NCI-H82 treated with DMSO at 0.1 percent for 48 hours (cell line): ENCODE measurements around the gene TDRD9.

Experiments used
- DNase-seq: peaks from one replicate; lab custom pipeline; 2025; ENCODE audit not compliant: unreplicated experiment; lab: John Stamatoyannopoulos, UW

TDRD9 gene

GRCh38 chr14:103984196-103984595 is 55.9 kb downstream of the TDRD9 start:
- no peak for DNase-seq

- no peak for DNase-seq
Observed at GRCh38 chr14:103989034-103989433, 60.8 kb downstream of the TDRD9 start.

- no peak for DNase-seq
Observed at GRCh38 chr14:103989964-103990363, 61.7 kb downstream of the TDRD9 start.

GRCh38 chr14:103994535-103995184 is 66.4 kb downstream of the TDRD9 start:
- no peak for DNase-seq

- no peak for DNase-seq
Observed at GRCh38 chr14:103995876-103996275, 67.6 kb downstream of the TDRD9 start.

- no peak for DNase-seq
Observed at GRCh38 chr14:103997391-103997790, 69.1 kb downstream of the TDRD9 start.

GRCh38 chr14:103998027-103998426 is 69.8 kb downstream of the TDRD9 start:
- no peak for DNase-seq

GRCh38 chr14:103999795-104000440 is 71.7 kb downstream of the TDRD9 start:
- DNase-seq: no peak

- no peak for DNase-seq
Observed at GRCh38 chr14:104001003-104001402, 72.7 kb downstream of the TDRD9 start.

- DNase-seq: no peak
Observed at GRCh38 chr14:104003616-104004015, 75.4 kb downstream of the TDRD9 start.

- no peak for DNase-seq
Observed at GRCh38 chr14:104004849-104005248, 76.6 kb downstream of the TDRD9 start.

GRCh38 chr14:104005489-104005888 is 77.2 kb downstream of the TDRD9 start:
- DNase-seq: no peak

- DNase-seq: no peak
Observed at GRCh38 chr14:104007121-104007520, 78.9 kb downstream of the TDRD9 start.

- no peak for DNase-seq
Observed at GRCh38 chr14:104009297-104009696, 81.0 kb downstream of the TDRD9 start.

GRCh38 chr14:104011824-104012517 is 83.7 kb downstream of the TDRD9 start:
- no peak for DNase-seq

GRCh38 chr14:104014764-104015163 is 86.5 kb downstream of the TDRD9 start:
- no peak for DNase-seq

- DNase-seq: no peak
Observed at GRCh38 chr14:104016873-104017650, 88.8 kb downstream of the TDRD9 start.

- no peak for DNase-seq
Observed at GRCh38 chr14:104019029-104019428, 90.8 kb downstream of the TDRD9 start.

GRCh38 chr14:104019806-104020205 is 91.5 kb downstream of the TDRD9 start:
- DNase-seq: no peak

GRCh38 chr14:104020471-104020870 is 92.2 kb downstream of the TDRD9 start:
- DNase-seq: no peak

- DNase-seq: no peak
Observed at GRCh38 chr14:104023325-104024055, 95.2 kb downstream of the TDRD9 start.
